Mucosa of descending colon (tissue), 3 donors: ENCODE data around the gene STX8. TPM values are rescaled to one million over a fixed set of nuclear protein-coding genes. Genes with fewer than 3 reads are reported as not detected.

ENCODE experiments used
- ATAC-seq: fragments of 200-7000 bp; cut with Tn5 transposase; one replicate; pipeline ENCODE4 v1.9.1; 2020; ENCODE audit warnings: mild to moderate bottlenecking, moderate library complexity
- DNase-seq, 3 donors: peaks; one replicate each; pipeline ENCODE4 v3.0.0-alpha.2; 2020
- H3K36me3 ChIP-seq: fragments of 200-600 bp; one replicate; pipeline ENCODE4 v1.8.0; 2021; ENCODE audit warnings: low read depth, mild to moderate bottlenecking
- H3K4me1 ChIP-seq: fragments of 200-600 bp; one replicate; pipeline ENCODE4 v1.8.0; 2021; ENCODE audit warnings: low read depth, mild to moderate bottlenecking
- H3K4me3 ChIP-seq: fragments of 200-600 bp; one replicate; pipeline ENCODE4 v1.8.0; 2021; ENCODE audit warnings: mild to moderate bottlenecking
- H3K9me3 ChIP-seq: fragments of 200-600 bp; one replicate; pipeline ENCODE4 v1.8.0; 2021; ENCODE audit warnings: mild to moderate bottlenecking
- intact Hi-C, 2 donors: fragments of 100-400 bp; cut with DNase I in 1 of 2; cut with micrococcal nuclease in 1 of 2; formaldehyde crosslinking; loops; one replicate each; pipeline versions ENCODE4 v1.11.0 to v1.11.1; 2022; cut with DNase I, micrococcal nuclease
- total RNA-seq, 3 donors: library from RNA; stranded (reverse); fragmentation: NEBNext Ultra II Directional in 2 of 3; extraction: Animal tissue kit (Norgen Biotek cat#: 25700) in 2 of 3; gene quantifications; one replicate each; pipeline versions ENCODE4 v1.2.1 to v1.2.4, GENCODE V29; 2021 to 2023
- TF ChIP-seq, protein P1 (sequence below): fragments of 200-600 bp; IDR thresholded peaks from one replicate; pipeline ENCODE4 v1.8.0; 2022; ENCODE audit warnings: antibody characterized with exemption, mild to moderate bottlenecking
- donor health status: DM: no; HTN: no; CAD: no; lungs with moderate emphysema.
- donor health status: DM: no; HTN: no; CAD: no.
- donor health status: DM: no; HTN: yes; CAD: no.

STX8 gene
- total RNA-seq, 3 donors from 2014 or later = 45.1 to 62.5 (median 54.4) TPM

DNA sequence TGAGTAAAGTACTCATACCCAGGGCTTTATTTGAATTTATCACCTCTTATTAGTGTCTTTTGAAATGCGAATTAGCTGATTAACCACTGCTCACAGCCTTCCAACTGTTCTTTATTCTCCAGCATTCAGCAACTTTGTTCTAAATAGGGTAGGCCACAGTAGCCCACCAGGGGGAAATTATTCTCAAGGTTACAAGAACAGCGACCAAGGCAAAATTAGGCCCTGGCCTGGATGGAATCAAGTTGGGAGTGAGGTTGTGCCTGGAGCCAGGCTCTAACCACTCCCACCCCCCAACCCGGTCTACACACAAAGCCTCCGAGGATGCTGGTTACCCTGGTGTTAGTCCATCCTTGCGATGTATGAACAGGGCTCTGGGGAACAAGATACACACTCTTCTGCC is 245.5 kb downstream of the STX8 start:
- Histone ChIP-seq H3K36me3 (no peaks in the 10 kb centered on the region), H3K9me3 (peaks cover 8% of the 10 kb centered on the region), H3K4me1 (no peaks in the 10 kb centered on the region), H3K4me3 (no peak overlapping the region)
- DNase-seq (no peak), ATAC-seq (no peak)
- TF ChIP-seq, protein P1, sequence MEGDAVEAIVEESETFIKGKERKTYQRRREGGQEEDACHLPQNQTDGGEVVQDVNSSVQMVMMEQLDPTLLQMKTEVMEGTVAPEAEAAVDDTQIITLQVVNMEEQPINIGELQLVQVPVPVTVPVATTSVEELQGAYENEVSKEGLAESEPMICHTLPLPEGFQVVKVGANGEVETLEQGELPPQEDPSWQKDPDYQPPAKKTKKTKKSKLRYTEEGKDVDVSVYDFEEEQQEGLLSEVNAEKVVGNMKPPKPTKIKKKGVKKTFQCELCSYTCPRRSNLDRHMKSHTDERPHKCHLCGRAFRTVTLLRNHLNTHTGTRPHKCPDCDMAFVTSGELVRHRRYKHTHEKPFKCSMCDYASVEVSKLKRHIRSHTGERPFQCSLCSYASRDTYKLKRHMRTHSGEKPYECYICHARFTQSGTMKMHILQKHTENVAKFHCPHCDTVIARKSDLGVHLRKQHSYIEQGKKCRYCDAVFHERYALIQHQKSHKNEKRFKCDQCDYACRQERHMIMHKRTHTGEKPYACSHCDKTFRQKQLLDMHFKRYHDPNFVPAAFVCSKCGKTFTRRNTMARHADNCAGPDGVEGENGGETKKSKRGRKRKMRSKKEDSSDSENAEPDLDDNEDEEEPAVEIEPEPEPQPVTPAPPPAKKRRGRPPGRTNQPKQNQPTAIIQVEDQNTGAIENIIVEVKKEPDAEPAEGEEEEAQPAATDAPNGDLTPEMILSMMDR = no peak
- intact Hi-C loops = no loop called here

DNA sequence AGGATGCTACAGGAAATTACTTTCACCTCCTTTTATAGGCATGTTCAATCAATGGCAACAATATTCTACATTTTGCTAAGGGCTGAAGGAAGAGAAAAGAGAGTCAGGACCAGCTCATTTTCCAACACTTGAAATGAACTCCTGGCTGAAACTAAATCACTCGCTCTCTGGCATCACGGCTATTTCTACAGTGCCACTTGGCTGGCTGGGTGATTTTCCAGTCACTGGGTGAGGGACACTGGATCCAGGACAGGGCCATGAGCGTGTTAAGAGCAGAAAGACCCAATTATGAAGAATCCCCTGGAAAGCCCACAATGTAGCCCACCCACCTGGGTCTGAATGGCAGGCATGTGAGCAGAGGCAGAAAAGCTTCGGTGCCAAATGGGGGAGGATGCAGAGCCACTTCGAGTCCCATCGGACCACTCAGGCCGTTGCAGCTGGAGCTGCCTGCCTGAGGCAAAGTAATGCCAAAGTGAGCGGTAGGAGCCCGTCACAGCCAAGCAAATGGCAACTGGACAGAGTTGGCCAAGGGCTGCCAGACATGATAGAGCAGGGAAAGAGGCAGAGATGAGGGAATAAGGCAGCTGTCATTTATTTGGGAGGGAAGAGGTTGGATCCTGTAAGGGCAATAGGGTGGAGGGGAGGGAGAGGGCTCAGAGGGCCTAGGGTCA is 246.2 kb downstream of the STX8 start:
- DNase-seq (no peak), ATAC-seq (no peak)
- TF ChIP-seq, protein P1 = no peak
- H3K4me3 ChIP-seq = no peak overlapping the region
- intact Hi-C loops = no loop called here
- no peaks in the 10 kb centered on the region for H3K36me3 ChIP-seq
- H3K4me1 ChIP-seq = no peaks in the 10 kb centered on the region
- H3K9me3 ChIP-seq = peaks cover under 1% of the 10 kb centered on the region

DNA sequence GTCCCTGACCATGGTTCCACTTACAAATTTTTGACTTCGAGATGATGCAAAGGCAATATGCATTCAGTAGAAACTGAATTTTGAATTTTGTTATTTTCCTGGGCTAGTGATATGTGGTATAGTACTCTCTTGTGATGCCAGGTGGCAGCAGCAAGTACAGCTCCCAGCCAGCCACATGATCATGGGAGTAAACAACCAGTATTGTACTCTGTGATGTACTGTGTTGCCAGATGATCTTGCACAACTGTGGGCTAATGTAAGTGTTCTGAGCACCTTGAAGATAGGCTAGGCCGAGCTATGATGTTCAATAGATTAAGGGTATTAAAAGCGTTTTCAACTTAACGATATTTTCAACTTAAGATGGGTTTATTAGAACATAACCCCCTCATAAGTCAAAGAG is 250.8 kb downstream of the STX8 start:
- TF ChIP-seq, protein P1 = no peak
- Histone ChIP-seq H3K36me3 (no peaks in the 10 kb centered on the region), H3K4me1 (no peaks in the 10 kb centered on the region), H3K9me3 (no peaks in the 10 kb centered on the region), H3K4me3 (no peak overlapping the region)
- intact Hi-C loops = no loop called here
- no peak for DNase-seq
- no peak for ATAC-seq

DNA sequence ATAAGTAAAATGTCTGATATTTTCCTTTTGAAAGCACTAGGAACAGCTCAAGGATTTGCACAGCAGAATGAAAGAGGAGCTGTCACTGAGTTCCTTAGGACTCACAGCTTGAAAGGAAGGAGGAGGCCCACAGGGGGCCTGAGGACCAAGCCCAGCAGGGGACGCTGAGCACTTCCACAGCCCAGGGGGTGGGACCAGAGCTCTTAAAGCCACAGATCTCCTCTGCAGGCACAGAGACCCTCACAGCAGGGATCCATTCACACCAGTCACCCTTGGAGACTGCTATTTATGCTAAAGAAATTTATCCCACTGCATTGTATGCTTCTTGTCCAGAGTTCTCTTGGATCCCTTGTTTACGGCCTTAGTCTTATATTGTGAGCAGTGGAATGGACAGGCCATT is 253.3 kb downstream of the STX8 start:
- no peaks in the 10 kb centered on the region for H3K4me1 ChIP-seq
- H3K9me3 ChIP-seq = peaks cover 4% of the 10 kb centered on the region
- no peak for DNase-seq
- H3K36me3 ChIP-seq = no peaks in the 10 kb centered on the region
- ATAC-seq = no peak
- H3K4me3 ChIP-seq = no peak overlapping the region
- TF ChIP-seq, protein P1 = no peak
- intact Hi-C loops = no loop called here

DNA sequence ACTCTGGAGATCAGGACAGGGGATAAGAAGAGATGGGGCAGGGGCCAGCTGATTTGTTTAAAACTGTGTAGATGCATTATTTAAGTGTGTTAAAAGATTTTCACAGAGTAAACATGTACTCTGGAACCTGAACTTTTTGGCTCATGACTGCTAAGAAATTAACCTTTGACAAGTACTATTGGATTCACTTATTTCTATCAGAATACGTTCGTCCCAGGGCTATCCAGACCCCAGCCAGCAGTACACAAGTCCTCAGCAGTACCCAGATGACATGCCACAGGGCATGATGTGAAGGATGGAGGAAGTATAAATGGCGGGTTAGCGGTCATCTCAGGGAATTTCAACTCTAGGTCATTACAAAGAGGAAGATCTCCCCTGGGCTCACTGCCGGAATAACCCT is 253.7 kb downstream of the STX8 start:
- DNase-seq (no peak), ATAC-seq (no peak)
- peaks cover 4% of the 10 kb centered on the region for H3K9me3 ChIP-seq
- no peaks in the 10 kb centered on the region for H3K36me3 ChIP-seq
- TF ChIP-seq, protein P1 = no peak
- intact Hi-C loops = no loop called here
- no peak overlapping the region for H3K4me3 ChIP-seq
- no peaks in the 10 kb centered on the region for H3K4me1 ChIP-seq

DNA sequence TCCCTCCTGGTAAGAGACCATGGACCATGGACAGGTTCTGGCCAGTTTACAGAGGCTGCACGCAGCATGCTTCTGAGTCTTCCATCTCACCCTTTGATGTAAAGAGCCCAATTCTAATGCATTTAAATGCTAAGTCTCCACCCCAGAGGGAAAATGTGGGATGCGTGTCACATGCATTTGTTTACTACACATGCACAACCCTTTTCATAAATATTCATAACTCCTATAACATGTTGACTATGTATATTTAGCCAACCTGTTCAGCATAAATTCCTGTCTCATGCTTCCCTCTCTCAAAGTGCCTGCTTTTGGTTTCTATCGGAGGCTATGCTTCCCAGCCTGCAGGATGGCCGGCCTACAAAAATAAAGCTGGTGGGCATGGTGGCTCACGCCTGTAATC is 260.3 kb downstream of the STX8 start:
- H3K9me3 ChIP-seq = peaks cover 4% of the 10 kb centered on the region
- H3K36me3 ChIP-seq = no peaks in the 10 kb centered on the region
- H3K4me3 ChIP-seq = no peak overlapping the region
- TF ChIP-seq, protein P1 = no peak
- intact Hi-C loops = no loop called here
- DNase-seq = no peak
- ATAC-seq = no peak
- H3K4me1 ChIP-seq = no peaks in the 10 kb centered on the region
